Stimulated activated naive CD8-positive, alpha-beta T cell treated with anti-CD3 and anti-CD28 coated beads, Interleukin-15, amount 100 ng/mL, for 72 hours (primary cell): ENCODE measurements around the gene PDPR.
"Not testable (repeated sequence)": the region's sequence is repeated elsewhere in the genome, so short reads cannot be mapped to it uniquely, and the experiment has no call there.

ENCODE experiments used
- ATAC-seq: fragments of 150-1000 bp; cut with Tn5 transposase; 2 replicates; pipeline ENCODE4 v1.10.0; 2021; ENCODE audit warnings: mild to moderate bottlenecking, moderate library complexity
- DNase-seq, 2 donors: peaks; one replicate each; pipeline ENCODE4 v3.0.0; 2021 to 2022
- H3K27ac Mint-ChIP-seq, 2 donors: one replicate each; pipeline ENCODE4 v1.8.0; 2022; ENCODE audit warnings: mild to moderate bottlenecking in 2 of 2, mixed read lengths in 2 of 2, moderate library complexity in 2 of 2
- H3K27me3 Mint-ChIP-seq: one replicate; pipeline ENCODE4 v1.8.0; 2022; ENCODE audit warnings: mixed read lengths
- H3K4me1 Mint-ChIP-seq: one replicate; pipeline ENCODE4 v1.8.0; 2022; ENCODE audit warnings: mild to moderate bottlenecking, mixed read lengths
- H3K4me3 Mint-ChIP-seq, 2 donors: one replicate each; pipeline ENCODE4 v1.8.0; 2022; ENCODE audit warnings: mild to moderate bottlenecking in 2 of 2, mixed read lengths in 2 of 2, moderate library complexity in 1 of 2
- H3K9me3 Mint-ChIP-seq, 2 donors: one replicate each; pipeline ENCODE4 v1.8.0; 2022; ENCODE audit warnings: mixed read lengths in 2 of 2

Gene PDPR

DNA sequence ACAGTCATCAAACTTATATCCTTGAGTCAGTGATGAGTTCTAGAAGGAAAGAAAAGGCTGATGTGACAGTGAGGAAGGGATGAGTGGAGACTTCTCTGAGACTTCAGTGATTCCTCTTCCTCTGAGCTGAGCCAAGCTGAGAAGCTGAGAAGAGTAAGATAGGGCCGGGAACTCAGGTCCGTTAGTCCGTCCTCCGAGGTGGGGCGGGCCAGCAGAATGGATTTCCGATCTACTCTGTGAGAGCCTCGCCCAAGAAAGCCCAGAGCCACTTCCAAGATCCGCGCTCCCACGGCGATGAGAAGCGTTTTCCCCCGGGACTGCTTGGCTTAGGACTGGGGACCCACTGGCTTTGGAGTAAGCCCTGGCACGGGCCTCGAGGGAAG lies 542 bp upstream of the PDPR start:
- H3K27me3 Mint-ChIP-seq, H3K9me3 Mint-ChIP-seq, DNase-seq: not testable (repeated sequence)
- Mint-ChIP-seq H3K4me3 (peak overlapping the region; percentile 90 to 92), H3K27ac (peak overlapping the region; percentile 65 to 96), H3K4me1 (peaks cover 25% of the 10 kb centered on the region)
- peak; percentile 11 for ATAC-seq

DNA sequence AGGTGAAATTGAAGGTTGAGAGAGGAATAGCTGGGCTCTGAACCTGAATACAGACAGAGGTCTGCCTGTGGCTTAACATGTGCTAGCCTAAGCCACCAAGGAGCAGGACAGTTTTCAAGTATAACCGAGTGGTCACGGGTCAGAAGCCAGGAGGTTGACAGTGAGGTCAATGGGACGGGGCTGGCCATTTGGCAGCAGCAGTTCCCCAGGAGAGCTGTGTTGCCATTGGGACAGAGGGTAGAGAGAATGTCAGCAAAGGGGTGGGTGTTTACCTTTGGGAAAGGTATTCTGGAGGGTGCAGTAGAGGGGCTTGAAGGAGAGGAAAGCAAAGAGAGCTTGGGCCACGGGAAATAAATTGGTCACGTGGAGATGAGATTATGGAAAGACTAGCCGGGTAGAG lies 4.2 kb downstream of the PDPR start:
- not testable (repeated sequence) for ATAC-seq, H3K27me3 Mint-ChIP-seq, DNase-seq, H3K4me3 Mint-ChIP-seq, H3K9me3 Mint-ChIP-seq
- H3K27ac Mint-ChIP-seq, result peak overlapping the region; percentile 2 to 67
- H3K4me1 Mint-ChIP-seq, result peaks cover 39% of the 10 kb centered on the region

- H3K4me3 Mint-ChIP-seq, H3K27me3 Mint-ChIP-seq, DNase-seq, ATAC-seq, H3K9me3 Mint-ChIP-seq: not testable (repeated sequence)
- Mint-ChIP-seq H3K4me1 (peaks cover 39% of the 10 kb centered on the region), H3K27ac (peak overlapping the region; percentile 2 to 54)
Observed at GRCh38 chr16:70118776-70119175, 4.6 kb downstream of the PDPR start.

DNA sequence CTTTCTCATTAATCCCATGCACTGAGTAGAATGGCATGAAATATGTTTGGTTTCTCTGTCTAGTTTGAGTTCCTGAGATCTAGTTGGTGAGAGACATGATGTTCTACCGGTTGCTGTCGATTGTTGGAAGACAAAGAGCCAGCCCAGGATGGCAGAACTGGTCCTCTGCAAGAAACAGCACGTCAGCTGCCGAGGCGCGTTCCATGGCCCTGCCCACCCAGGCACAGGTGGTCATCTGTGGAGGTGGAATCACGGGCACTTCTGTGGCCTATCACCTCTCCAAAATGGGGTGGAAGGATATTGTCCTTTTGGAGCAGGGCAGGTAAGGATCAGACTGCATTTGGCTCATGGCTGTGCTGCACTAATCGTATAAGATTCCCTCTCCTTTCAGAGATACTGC lies 6.3 kb downstream of the PDPR start:
- H3K4me3 Mint-ChIP-seq, H3K9me3 Mint-ChIP-seq, DNase-seq, ATAC-seq, H3K27me3 Mint-ChIP-seq: not testable (repeated sequence)
- peak overlapping the region in 1 of 2 donors; percentile 50 for H3K27ac Mint-ChIP-seq
- peaks cover 35% of the 10 kb centered on the region for H3K4me1 Mint-ChIP-seq

- not testable (repeated sequence) for H3K4me3 Mint-ChIP-seq, DNase-seq
Observed at GRCh38 chr16:70123822-70124221, 9.7 kb downstream of the PDPR start.

GRCh38 chr16:70126226-70126625 lies 12.1 kb downstream of the PDPR start:
- H3K4me3 Mint-ChIP-seq, H3K27ac Mint-ChIP-seq, H3K4me1 Mint-ChIP-seq: not testable (repeated sequence)

More at GRCh38 chr16:70123822-70124221, 9.7 kb downstream of the PDPR start:
- ATAC-seq, H3K27ac Mint-ChIP-seq, H3K9me3 Mint-ChIP-seq, H3K27me3 Mint-ChIP-seq: not testable (repeated sequence)
- H3K4me1 Mint-ChIP-seq, result peaks cover 12% of the 10 kb centered on the region

DNA sequence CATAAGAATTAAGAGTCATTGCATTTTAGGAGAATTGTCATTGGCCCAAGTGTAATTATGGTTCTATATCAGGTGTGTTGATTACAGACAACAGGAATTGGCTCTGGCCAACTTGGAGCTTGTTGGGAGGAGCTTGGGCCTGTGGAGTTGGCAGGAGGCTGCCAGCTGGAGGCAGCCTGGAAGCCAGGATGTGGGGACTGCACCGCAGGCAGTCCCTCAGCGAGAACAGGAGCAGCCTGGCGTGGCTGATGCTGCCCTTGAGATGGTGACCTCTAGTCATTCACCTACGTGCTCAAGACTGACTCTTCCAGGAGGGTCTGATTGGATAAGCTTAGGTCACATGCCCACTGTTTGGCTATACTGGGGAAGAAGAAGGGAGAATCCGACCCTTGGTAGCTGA lies 13.6 kb downstream of the PDPR start:
- peak overlapping the region in 1 of 2 donors; percentile 21 for H3K27ac Mint-ChIP-seq
- ATAC-seq, result not testable (repeated sequence)

More at GRCh38 chr16:70126226-70126625, 12.1 kb downstream of the PDPR start:
- not testable (repeated sequence) for H3K27me3 Mint-ChIP-seq, ATAC-seq, DNase-seq, H3K9me3 Mint-ChIP-seq

GRCh38 chr16:70128844-70129243 lies 14.7 kb downstream of the PDPR start:
- not testable (repeated sequence) for H3K4me3 Mint-ChIP-seq, H3K9me3 Mint-ChIP-seq, ATAC-seq, DNase-seq, H3K27me3 Mint-ChIP-seq, H3K4me1 Mint-ChIP-seq, H3K27ac Mint-ChIP-seq

More for the DNA sequence above, 13.6 kb downstream of the PDPR start:
- not testable (repeated sequence) for H3K9me3 Mint-ChIP-seq, H3K27me3 Mint-ChIP-seq, DNase-seq, H3K4me3 Mint-ChIP-seq, H3K4me1 Mint-ChIP-seq

DNA sequence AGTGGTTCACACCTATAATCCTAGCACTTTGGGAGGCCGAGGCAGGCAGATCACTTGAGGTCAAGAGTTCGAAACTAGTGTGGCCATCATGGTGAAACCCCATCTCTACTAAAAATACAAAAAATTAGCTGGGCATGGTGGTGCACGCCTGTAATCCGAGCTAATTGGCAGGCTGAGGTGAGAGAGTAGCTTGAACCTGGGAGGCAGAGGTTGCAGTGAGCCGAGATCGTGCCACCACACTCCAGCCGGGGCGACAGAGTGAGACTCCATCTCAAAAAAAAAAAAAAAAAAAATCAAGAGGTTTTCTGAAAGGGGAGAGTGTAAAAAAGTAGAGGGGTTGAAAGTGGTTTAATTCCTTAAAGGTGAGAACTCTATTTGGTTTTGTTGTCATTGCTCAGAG lies 21.7 kb downstream of the PDPR start:
- H3K4me1 Mint-ChIP-seq, DNase-seq, H3K9me3 Mint-ChIP-seq, H3K27me3 Mint-ChIP-seq, H3K4me3 Mint-ChIP-seq, ATAC-seq: not testable (repeated sequence)
- peak overlapping the region in 1 of 2 donors; percentile 38 for H3K27ac Mint-ChIP-seq

DNA sequence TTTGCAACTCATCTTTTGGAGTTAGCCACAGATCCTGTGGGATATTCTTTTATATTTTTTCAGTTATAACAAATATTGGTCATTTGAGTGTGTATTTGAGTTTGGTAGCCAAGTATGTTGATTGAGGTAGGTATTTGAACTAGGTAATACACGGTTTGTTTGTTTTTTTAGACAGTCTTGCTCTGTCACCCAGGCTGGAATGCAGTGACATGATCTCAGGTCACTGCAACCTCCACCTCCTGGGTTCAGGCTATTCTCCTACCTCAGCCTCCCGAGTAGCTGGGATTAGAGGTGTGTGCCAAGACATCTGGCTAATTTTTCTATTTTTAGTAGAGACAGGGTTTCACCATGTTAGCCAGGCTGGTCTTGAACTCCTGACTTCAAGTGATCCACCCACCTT lies 22.5 kb downstream of the PDPR start:
- not testable (repeated sequence) for H3K4me3 Mint-ChIP-seq, H3K9me3 Mint-ChIP-seq, H3K27me3 Mint-ChIP-seq, H3K4me1 Mint-ChIP-seq, ATAC-seq, H3K27ac Mint-ChIP-seq, DNase-seq

GRCh38 chr16:70142739-70143138 lies 28.6 kb downstream of the PDPR start:
- not testable (repeated sequence) for H3K9me3 Mint-ChIP-seq, H3K27me3 Mint-ChIP-seq, DNase-seq, H3K4me3 Mint-ChIP-seq, ATAC-seq, H3K27ac Mint-ChIP-seq, H3K4me1 Mint-ChIP-seq

DNA sequence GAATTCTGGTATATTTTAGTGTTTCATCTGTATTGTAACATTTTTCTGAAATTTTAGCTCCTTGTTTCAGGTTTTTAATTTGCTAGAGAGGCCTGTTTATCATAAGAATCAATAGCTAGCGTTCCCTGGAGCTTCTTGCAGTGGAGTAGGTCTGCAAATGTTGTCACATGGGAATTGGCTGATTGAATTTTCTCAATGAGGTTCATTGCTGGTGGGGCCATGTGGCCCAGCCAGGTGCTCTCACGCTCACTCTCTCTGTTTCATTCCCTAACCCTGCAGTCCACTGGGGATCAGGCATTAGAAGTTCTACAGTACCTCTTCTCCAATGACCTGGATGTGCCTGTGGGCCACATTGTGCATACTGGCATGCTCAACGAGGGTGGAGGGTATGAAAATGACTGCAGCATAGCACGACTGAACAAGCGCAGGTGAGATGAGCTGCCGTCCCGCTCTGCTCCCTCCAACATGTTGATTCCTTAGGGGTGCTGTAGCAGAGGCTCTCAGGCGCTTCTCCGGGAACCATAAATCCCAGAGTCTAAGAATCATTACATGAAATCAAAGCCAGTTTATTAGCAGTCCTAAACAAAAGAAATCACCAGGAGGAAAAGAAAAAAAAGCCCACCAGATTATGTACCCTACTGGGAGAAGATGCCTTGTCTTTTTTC lies 29.2 kb downstream of the PDPR start:
- ATAC-seq, H3K4me3 Mint-ChIP-seq, H3K4me1 Mint-ChIP-seq, H3K27me3 Mint-ChIP-seq, DNase-seq, H3K9me3 Mint-ChIP-seq, H3K27ac Mint-ChIP-seq: not testable (repeated sequence)

- H3K4me1 Mint-ChIP-seq, H3K4me3 Mint-ChIP-seq, H3K9me3 Mint-ChIP-seq, H3K27me3 Mint-ChIP-seq, ATAC-seq, H3K27ac Mint-ChIP-seq, DNase-seq: not testable (repeated sequence)
Observed at GRCh38 chr16:70147853-70148252, 33.7 kb downstream of the PDPR start.

GRCh38 chr16:70148453-70148852 lies 34.3 kb downstream of the PDPR start:
- not testable (repeated sequence) for H3K9me3 Mint-ChIP-seq, H3K4me3 Mint-ChIP-seq, DNase-seq, H3K27me3 Mint-ChIP-seq, H3K27ac Mint-ChIP-seq, ATAC-seq, H3K4me1 Mint-ChIP-seq

- not testable (repeated sequence) for H3K27me3 Mint-ChIP-seq, H3K4me3 Mint-ChIP-seq, ATAC-seq, H3K9me3 Mint-ChIP-seq, DNase-seq, H3K4me1 Mint-ChIP-seq
- H3K27ac Mint-ChIP-seq, result peak overlapping the region in 1 of 2 donors; percentile 94
Observed at GRCh38 chr16:70149296-70149695, 35.2 kb downstream of the PDPR start.

DNA sequence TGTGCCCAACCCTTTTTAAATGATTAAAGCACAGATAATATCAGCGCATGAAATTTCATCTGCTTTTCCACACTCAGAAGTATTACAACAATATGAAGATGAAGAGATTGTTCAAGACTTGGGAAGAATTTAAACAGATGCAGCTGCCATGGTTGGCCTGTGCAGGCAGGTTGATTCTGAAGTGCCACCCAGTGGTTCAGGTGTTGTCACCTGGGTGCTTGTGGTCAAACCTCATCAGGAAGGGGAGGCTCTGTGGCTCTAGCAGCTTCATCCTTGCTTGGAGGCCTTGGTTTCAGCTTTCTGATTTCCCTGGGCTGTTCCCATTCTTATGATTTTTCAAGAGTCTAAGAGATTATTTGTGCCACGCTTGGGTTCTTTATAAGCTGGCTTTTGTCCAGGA lies 37.3 kb downstream of the PDPR start:
- Mint-ChIP-seq H3K9me3 (no peaks in the 10 kb centered on the region), H3K4me1 (no peaks in the 10 kb centered on the region), H3K4me3 (no peak overlapping the region), H3K27me3 (no peaks in the 10 kb centered on the region), H3K27ac (peak overlapping the region in 1 of 2 donors; percentile 9)
- no peak for DNase-seq
- peak; percentile 40 for ATAC-seq
